Activated gamma-delta T cell (primary cell): ENCODE results near the gene ARHGAP6.
"Not testable (repeated sequence)": the region's sequence is repeated elsewhere in the genome, so short reads cannot be mapped to it uniquely, and the experiment has no call there.

Experiments
- DNase-seq: peaks from one replicate; lab custom pipeline; 2025; lab: John Stamatoyannopoulos, UW

Gene ARHGAP6

DNA sequence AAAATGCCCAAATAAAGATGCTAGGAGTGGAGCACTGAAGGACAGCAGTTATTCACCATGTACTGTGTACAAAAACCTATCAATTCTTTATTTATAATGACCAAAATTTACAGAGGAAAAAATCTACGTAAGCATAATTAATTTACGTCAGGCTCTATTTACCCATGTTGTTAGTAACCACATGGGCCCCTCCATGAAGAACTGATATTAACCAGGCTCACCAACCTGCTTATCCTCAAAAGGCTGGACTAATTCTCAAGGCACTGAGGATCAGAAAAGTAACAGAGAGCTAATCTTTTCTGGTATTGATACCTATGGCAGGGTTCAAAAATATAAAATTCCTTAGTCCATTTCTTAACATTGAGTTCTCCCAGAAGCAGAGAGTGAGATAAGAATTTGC is 140.0 kb downstream of the ARHGAP6 start:
- no peak for DNase-seq

DNA sequence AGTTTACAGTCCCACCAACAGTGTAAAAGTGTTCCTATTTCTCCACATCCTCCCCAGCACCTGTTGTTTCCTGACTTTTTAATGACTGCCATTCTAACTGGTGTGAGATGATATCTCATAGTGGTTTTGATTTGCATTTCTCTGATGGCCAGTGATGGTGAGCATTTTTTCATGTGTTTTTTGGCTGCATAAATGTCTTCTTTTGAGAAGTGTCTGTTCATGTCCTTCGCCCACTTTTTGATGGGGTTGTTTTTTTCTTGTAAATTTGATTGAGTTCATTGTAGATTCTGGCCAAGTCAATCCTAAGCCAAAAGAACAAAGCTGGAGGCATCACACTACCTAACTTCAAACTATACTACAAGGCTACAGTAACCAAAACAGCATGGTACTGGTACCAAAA is 146.5 kb downstream of the ARHGAP6 start:
- not testable (repeated sequence) for DNase-seq

GRCh38 chrX:11509786-11510185 is 155.9 kb downstream of the ARHGAP6 start:
- DNase-seq, result no peak

DNA sequence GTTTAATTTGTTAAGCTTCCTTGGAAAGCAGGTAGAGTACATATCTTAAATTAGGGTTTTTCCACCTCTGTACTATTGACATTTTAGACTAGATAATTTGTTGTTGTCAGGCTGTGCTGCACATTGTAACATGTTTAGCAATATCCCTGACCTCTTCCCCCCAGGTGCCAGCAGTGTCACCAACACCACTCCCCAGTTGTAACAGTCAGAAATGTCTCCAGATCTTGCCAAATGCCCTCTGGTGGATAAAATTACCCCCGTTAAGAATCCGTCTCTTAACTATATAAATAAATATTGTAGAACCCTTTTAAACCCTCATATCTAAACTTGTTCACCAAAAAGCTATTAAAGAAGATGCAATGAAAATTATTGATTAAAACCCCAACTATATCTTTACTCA is 161.5 kb downstream of the ARHGAP6 start:
- DNase-seq, result no peak

GRCh38 chrX:11499076-11500044 is 166.4 kb downstream of the ARHGAP6 start:
- no peak for DNase-seq

DNA sequence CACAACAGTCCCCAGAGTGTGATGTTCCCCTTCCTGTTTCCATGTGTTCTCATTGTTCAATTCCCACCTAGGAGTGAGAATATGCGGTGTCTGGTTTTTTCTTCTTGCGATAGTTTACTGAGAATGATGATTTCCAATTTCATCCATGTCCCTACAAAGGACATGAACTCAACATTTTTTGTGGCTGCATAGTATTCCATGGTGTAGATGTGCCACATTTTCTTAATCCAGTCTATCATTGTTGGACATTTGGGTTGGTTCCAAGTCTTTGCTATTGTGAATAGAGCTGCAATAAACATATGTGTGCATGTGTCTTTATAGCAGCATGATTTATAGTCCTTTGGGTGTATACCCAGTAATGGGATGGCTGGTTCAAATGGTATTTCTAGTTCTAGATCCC is 174.3 kb downstream of the ARHGAP6 start:
- not testable (repeated sequence) for DNase-seq

GRCh38 chrX:11484290-11484689 is 181.4 kb downstream of the ARHGAP6 start:
- DNase-seq, result no peak

GRCh38 chrX:11481035-11481434 is 184.7 kb downstream of the ARHGAP6 start:
- no peak for DNase-seq

GRCh38 chrX:11480626-11481025 is 185.1 kb downstream of the ARHGAP6 start:
- no peak for DNase-seq

GRCh38 chrX:11478911-11479310 is 186.8 kb downstream of the ARHGAP6 start:
- DNase-seq, result no peak

GRCh38 chrX:11478026-11478425 is 187.7 kb downstream of the ARHGAP6 start:
- DNase-seq, result no peak

GRCh38 chrX:11474576-11474975 is 191.1 kb downstream of the ARHGAP6 start:
- no peak for DNase-seq

GRCh38 chrX:11474021-11474420 is 191.7 kb downstream of the ARHGAP6 start:
- no peak for DNase-seq

DNA sequence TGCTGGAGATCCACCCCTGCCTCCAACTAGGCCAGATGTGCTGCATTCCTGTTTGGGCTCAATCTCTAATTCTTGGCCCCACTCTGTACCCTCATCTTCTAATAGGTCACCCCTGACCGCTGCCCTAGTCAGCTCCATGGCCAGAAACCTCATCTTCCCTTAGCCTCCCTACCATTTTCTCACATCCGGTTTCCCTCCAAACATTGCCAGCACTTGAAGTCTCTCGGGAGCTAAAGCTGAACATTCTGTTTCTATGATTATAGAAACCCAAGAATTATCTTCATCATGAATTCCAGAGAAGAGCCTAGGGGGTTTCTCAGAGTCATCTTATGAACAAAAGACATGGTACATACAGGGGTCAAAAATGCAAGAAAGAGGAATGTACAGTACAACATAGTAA is 192.8 kb downstream of the ARHGAP6 start:
- no peak for DNase-seq

- DNase-seq, result no peak
Observed at GRCh38 chrX:11472381-11472780, 193.3 kb downstream of the ARHGAP6 start.

DNA sequence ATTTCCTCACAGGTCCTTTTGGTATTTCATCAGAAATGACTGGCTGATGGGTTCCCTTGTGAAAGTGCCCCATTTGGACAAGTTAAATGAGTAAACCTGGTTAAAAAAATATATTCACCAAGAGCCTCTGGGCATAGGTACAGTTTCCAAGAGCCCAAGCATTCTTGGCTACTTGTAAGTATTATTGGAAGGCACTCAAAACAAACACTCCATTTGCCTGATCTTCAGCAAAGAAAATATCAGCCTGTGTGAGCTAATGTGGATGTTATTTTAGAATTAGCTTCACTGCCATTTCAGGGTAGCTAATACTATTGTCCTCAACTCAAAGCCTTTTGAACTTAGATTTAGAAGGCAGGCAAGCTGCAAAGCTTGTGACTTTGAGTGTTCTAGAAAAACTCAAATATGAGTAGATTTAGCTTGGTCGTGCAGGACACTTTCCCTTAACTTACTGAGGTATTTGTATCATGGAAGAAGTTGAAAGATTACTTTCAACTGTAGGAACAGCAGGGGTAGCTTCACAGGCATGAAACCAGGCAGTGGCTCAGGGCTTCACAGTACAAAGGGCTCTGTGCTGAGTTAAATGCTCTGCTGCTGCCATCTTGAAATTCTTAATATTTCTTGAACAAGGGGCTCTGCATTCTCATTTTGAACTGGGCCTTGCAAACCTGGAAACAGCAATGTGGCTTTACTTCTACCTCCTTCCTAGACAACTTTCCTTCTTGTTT is 195.3 kb downstream of the ARHGAP6 start:
- no peak for DNase-seq

GRCh38 chrX:11465648-11466411 is 199.9 kb downstream of the ARHGAP6 start:
- DNase-seq, result no peak

GRCh38 chrX:11464836-11465463 is 200.8 kb downstream of the ARHGAP6 start:
- DNase-seq, result no peak

- no peak for DNase-seq
Observed at GRCh38 chrX:11464380-11464779, 201.3 kb downstream of the ARHGAP6 start.

- DNase-seq, result no peak
Observed at GRCh38 chrX:11462648-11463047, 203.1 kb downstream of the ARHGAP6 start.

DNA sequence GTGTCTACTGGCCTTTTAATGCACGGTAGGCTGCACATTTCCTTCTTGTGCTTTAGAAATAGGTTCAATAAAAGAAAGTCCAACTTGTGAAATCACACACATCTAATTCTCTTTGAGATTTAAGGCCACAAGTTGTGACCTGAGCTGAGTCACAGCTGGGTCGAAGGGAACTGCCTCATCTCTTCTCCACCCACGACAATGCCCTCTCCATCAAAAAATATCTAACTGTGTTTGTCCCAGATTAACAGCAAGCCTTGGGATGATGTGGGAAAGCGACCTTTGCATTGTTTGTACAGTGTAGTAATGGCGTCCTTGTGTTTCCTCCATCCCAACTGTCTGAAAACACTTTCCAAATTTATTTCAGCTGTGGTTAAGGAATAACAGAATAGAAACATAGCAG is 203.6 kb downstream of the ARHGAP6 start:
- no peak for DNase-seq
